Measurements from ENCODE around the gene MRM1. TPM values are rescaled to one million over a fixed set of nuclear protein-coding genes. Genes with fewer than 3 reads are reported as not detected.
"Not testable (repeated sequence)": the region's sequence is repeated elsewhere in the genome, so short reads cannot be mapped to it uniquely, and the experiment has no call there.

Gene MRM1
- total RNA-seq, 1 experiment from 2014 or later = 5.1 TPM

DNA sequence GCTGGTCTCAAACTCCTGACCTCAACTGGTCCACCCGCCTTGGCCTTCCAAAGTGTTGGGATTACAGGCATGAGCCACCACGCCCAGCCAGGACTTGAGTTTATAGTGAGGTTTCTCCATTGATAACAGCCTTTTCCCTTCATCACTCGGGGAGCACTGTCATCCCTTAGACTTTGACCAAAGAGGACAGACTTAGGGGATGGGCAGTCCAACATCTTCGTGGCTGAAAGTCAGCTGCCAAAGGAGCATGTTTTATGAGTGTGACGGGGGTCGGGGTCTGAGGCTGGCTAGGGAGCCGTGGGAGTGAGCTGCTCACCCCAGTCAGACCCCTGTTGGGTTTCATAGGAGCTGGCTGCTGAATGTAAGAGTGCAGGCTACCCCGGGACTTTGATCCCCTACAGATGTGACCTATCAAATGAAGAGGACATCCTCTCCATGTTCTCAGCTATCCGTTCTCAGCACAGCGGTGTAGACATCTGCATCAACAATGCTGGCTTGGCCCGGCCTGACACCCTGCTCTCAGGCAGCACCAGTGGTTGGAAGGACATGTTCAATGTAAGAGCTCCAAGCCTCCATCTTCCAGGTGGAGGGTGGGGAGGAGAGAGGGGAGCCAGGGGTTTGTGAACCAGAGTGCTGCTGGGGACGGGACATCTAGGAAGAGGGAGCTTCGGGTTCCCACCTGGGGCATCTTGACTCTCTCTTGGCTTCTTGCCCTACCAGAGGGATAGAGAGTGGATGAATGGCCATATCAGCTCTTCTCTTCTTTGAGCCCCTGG lies 6.6 kb upstream of the MRM1 start:
- DNase-seq = no peak
- H3K4me1 ChIP-seq = no peaks in the 10 kb centered on the region; the same call in 1 of the 2 replicates
- H3K36me3 ChIP-seq = peaks cover 3% of the 10 kb centered on the region; the same call in 1 of the 2 replicates
- no peak overlapping the region for H3K4me3 ChIP-seq
- no peaks in the 10 kb centered on the region for H3K27me3 ChIP-seq
- H3K27ac ChIP-seq = no peak overlapping the region
- H3K9me3 ChIP-seq (replicated peaks) = no peaks in the 10 kb centered on the region

GRCh38 chr17:36597226-36597625 lies 4.2 kb upstream of the MRM1 start:
- Histone ChIP-seq H3K4me3 (no peak overlapping the region), H3K4me1 (peaks cover 4% of the 10 kb centered on the region), H3K27ac (no peak overlapping the region), H3K27me3 (no peaks in the 10 kb centered on the region), H3K9me3 (replicated peaks) (no peaks in the 10 kb centered on the region), H3K36me3 (peaks cover 3% of the 10 kb centered on the region; the same call in 1 of the 2 replicates)
- DNase-seq = no peak

DNA sequence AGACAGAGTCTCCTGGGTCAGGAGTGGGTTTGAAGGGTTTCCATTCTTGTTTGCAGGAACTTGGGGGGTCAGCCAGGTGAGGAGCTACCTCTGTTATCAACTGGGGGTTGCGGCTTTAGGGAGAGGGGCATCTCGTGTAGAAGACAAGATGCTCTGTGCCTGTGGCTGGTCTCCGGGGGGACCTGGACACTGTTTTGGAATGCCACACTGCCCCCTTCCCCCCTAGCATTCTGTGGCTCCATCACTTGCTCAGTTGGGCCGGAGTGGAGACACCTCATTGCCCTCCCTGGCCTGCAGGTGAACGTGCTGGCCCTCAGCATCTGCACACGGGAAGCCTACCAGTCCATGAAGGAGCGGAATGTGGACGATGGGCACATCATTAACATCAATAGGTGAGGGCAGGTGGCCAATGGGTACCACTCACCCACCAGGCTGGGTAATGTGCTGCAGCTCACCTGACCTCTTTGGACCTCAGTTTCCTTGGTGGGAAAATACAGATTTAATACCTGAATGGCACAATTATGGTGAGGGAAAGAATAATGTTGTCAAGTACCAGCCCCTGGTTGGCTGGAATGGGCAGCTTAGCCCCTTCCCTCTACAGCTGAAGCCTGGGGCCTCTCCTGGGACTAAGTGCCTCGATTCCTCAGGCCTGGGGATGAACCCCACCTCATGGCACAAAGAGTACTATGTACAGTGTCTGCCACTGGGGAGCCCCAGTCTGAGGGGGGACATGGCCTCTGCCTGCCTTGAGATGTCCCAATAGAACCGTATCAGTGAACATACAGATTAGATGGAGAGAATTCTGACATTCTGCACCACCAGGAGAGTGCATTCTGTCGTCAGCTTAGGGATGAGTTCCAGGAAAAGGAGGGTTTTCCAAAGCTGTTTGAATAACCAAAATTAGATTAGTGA lies 3.3 kb upstream of the MRM1 start:
- H3K9me3 ChIP-seq (replicated peaks) = no peaks in the 10 kb centered on the region
- DNase-seq = no peak
- H3K4me3 ChIP-seq = no peak overlapping the region
- H3K27me3 ChIP-seq = no peaks in the 10 kb centered on the region
- H3K4me1 ChIP-seq = peaks cover 4% of the 10 kb centered on the region
- H3K36me3 ChIP-seq = peaks cover 3% of the 10 kb centered on the region; the same call in 1 of the 2 replicates
- H3K27ac ChIP-seq = no peak overlapping the region

DNA sequence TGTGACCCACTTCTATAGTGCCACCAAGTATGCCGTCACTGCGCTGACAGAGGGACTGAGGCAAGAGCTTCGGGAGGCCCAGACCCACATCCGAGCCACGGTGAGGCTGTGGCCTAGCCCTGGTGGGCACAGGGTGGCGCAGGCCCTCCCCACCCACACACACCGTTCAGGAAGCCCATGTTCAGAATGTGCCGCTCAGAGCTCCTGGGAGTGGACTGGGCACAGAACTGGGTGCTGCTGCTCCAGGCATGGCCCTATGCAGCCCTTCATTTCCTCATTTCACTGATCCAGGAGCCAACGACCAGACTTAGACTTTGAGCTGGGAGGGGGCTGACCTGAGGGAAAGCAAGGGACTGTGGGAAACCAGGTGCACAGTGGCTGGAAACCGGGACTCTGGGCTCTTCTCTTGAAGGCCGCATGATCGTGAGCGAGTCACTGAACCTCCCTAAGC lies 2.4 kb upstream of the MRM1 start:
- no peak overlapping the region for H3K4me3 ChIP-seq
- no peaks in the 10 kb centered on the region for H3K27me3 ChIP-seq
- H3K36me3 ChIP-seq = peaks cover 3% of the 10 kb centered on the region; the same call in 1 of the 2 replicates
- DNase-seq = no peak
- no peaks in the 10 kb centered on the region for H3K9me3 ChIP-seq (replicated peaks)
- H3K4me1 ChIP-seq = peaks cover 4% of the 10 kb centered on the region
- H3K27ac ChIP-seq = no peak overlapping the region

GRCh38 chr17:36599546-36600250 lies 1.7 kb upstream of the MRM1 start:
- no peaks in the 10 kb centered on the region for H3K9me3 ChIP-seq (replicated peaks)
- no peaks in the 10 kb centered on the region for H3K27me3 ChIP-seq
- no peak overlapping the region for H3K27ac ChIP-seq
- H3K4me1 ChIP-seq = peaks cover 4% of the 10 kb centered on the region
- DNase-seq = no peak
- H3K4me3 ChIP-seq = no peak overlapping the region
- H3K36me3 ChIP-seq = peaks cover 3% of the 10 kb centered on the region; the same call in 1 of the 2 replicates

DNA sequence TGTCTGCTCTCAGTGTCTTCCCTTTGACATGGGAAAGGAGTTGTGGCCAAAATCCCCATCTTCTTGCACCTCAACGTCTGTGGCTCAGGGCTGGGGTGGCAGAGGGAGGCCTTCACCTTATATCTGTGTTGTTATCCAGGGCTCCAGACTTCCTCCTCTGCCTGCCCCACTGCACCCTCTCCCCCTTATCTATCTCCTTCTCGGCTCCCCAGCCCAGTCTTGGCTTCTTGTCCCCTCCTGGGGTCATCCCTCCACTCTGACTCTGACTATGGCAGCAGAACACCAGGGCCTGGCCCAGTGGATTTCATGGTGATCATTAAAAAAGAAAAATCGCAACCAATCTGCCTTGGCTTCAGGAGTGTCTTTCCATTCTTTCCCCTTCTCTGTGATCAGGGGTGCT lies 918 bp upstream of the MRM1 start:
- peaks cover 3% of the 10 kb centered on the region; the same call in 1 of the 2 replicates for H3K36me3 ChIP-seq
- H3K4me3 ChIP-seq = peak overlapping the region; percentile 83
- peaks cover 4% of the 10 kb centered on the region for H3K4me1 ChIP-seq
- H3K27me3 ChIP-seq = no peaks in the 10 kb centered on the region
- no peak for DNase-seq
- no peaks in the 10 kb centered on the region for H3K9me3 ChIP-seq (replicated peaks)
- peak overlapping the region; percentile 55 for H3K27ac ChIP-seq

DNA sequence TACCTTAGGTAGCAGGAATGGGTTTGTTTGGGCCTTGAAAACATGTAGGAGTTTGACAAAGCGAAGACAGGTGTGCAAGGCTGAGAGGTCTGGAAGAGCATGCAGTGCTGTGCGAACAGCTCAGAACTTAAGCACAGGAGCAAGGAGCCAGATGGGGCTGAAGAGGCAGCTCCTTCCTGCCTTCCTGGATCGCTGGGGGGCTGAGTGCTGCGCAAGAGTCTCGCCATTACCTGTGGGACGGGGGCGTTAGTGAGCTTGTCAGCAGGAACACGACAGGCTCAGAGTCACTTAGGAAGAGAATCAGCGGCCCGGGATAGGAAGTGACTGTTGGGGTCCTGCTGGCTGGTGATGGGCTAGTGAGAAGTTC lies 464 bp upstream of the MRM1 start:
- no peaks in the 10 kb centered on the region for H3K27me3 ChIP-seq
- peak overlapping the region; percentile 83 for H3K4me3 ChIP-seq
- peak overlapping the region; percentile 55 for H3K27ac ChIP-seq
- H3K36me3 ChIP-seq = peaks cover 3% of the 10 kb centered on the region; the same call in 1 of the 2 replicates
- no peak for DNase-seq
- H3K4me1 ChIP-seq = peaks cover 4% of the 10 kb centered on the region
- no peaks in the 10 kb centered on the region for H3K9me3 ChIP-seq (replicated peaks)

- DNase-seq = peak; percentile 33 to 45
- H3K27me3 ChIP-seq = no peaks in the 10 kb centered on the region
- peak overlapping the region; percentile 55 for H3K27ac ChIP-seq
- H3K36me3 ChIP-seq = no peaks in the 10 kb centered on the region
- H3K4me1 ChIP-seq = peaks cover 4% of the 10 kb centered on the region
- H3K9me3 ChIP-seq (replicated peaks) = no peaks in the 10 kb centered on the region
- peak overlapping the region; percentile 83 for H3K4me3 ChIP-seq
Observed at GRCh38 chr17:36602030-36602748, 806 bp downstream of the MRM1 start.

DNA sequence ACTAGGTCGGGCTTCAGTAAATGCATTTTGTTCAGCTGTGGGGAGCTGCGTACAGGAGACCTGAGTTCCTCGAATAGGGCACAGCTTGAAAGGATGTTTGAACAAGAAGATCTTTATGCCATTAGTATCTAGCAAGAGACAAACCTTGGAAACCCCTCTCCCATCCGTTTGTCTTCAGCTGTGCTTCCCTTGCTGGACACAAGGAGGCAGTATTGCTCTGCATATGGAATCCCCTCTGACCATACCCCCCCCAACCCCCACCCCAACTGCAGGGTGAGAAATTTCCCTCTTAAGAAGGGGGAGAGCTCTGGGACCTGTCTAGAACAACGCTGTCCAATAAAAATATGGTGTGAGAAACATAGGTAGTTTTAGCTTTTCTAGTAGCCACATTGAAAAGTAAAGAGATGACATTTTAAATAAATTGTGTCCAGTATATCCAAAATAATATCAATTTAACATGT lies 1.6 kb downstream of the MRM1 start:
- H3K4me1 ChIP-seq = peaks cover 4% of the 10 kb centered on the region
- H3K4me3 ChIP-seq = peak overlapping the region; percentile 83
- H3K36me3 ChIP-seq = no peaks in the 10 kb centered on the region
- no peak overlapping the region for H3K27ac ChIP-seq
- DNase-seq = peak; percentile 83 to 92
- H3K27me3 ChIP-seq = no peaks in the 10 kb centered on the region
- no peaks in the 10 kb centered on the region for H3K9me3 ChIP-seq (replicated peaks)

DNA sequence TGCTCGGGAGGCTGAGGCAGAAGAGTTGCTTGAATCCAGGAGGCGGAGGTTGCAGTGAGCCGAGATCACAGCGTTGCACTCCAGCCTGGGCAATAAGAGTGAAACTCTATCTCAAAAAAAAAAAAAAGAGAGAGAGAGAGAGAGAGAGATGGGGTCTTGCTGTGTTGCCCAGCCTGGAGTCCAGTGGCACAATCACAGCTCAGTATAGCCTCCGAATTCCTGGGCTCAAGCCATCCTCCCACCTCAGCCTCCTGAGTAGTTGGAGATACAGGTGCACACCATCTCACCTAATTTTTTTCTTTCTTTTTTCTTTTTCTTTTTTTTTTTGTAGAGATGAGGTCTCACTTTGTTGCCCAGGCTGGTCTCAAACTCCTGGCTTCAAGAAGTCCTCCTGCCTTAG lies 3.6 kb downstream of the MRM1 start:
- not testable (repeated sequence) for H3K27ac ChIP-seq; DNase-seq; H3K4me3 ChIP-seq; H3K36me3 ChIP-seq; H3K9me3 ChIP-seq (replicated peaks); H3K27me3 ChIP-seq; H3K4me1 ChIP-seq

GRCh38 chr17:36608280-36608679 lies 6.9 kb downstream of the MRM1 start:
- Histone ChIP-seq H3K9me3 (replicated peaks) (no peaks in the 10 kb centered on the region), H3K4me1 (no peaks in the 10 kb centered on the region), H3K27me3 (no peaks in the 10 kb centered on the region), H3K4me3 (no peak overlapping the region), H3K27ac (no peak overlapping the region), H3K36me3 (no peaks in the 10 kb centered on the region)
- DNase-seq = no peak

GRCh38 chr17:36608794-36609497 lies 7.6 kb downstream of the MRM1 start:
- no peaks in the 10 kb centered on the region for H3K9me3 ChIP-seq (replicated peaks)
- no peaks in the 10 kb centered on the region for H3K36me3 ChIP-seq
- H3K4me1 ChIP-seq = no peaks in the 10 kb centered on the region
- H3K27ac ChIP-seq = no peak overlapping the region
- DNase-seq = no peak
- H3K4me3 ChIP-seq = no peak overlapping the region
- H3K27me3 ChIP-seq = no peaks in the 10 kb centered on the region

DNA sequence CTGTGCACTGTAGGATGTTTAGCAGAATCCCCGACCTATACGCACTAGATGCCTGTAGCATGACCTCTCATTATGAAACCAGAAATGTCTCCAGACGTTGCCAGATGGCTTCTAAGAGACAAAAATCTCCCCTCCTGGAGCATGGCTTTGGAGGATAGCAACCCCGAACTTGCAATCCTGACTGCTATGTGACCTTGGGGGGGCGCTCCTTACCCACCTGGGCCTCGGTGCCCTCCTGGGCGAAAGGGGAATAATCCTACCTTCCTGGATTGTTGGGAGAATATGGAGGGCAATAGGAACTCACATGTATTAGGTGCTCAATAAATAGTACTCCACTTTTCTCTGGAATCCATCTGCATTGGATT lies 8.1 kb downstream of the MRM1 start:
- Histone ChIP-seq H3K4me3 (no peak overlapping the region), H3K4me1 (no peaks in the 10 kb centered on the region), H3K9me3 (replicated peaks) (no peaks in the 10 kb centered on the region), H3K27me3 (no peaks in the 10 kb centered on the region), H3K27ac (no peak overlapping the region), H3K36me3 (no peaks in the 10 kb centered on the region)
- no peak for DNase-seq
